ENCODE results near the gene GAB1.

DNA sequence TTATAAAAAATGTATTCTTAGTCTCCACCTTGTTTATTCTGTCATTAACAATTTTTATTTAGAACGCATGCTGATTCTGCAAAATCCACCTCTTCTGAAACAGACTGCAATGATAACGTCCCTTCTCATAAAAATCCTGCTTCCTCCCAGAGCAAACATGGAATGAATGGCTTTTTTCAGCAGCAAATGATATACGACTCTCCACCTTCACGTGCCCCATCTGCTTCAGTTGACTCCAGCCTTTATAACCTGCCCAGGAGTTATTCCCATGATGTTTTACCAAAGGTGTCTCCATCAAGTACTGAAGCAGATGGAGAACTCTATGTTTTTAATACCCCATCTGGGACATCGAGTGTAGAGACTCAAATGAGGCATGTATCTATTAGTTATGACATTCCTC, 101.3 kb downstream of the GAB1 start:
- TF ChIP-seq POLR2A (IDR thresholded peaks at IDR 0.05): no peak
- TF ChIP-seq, protein P1, sequence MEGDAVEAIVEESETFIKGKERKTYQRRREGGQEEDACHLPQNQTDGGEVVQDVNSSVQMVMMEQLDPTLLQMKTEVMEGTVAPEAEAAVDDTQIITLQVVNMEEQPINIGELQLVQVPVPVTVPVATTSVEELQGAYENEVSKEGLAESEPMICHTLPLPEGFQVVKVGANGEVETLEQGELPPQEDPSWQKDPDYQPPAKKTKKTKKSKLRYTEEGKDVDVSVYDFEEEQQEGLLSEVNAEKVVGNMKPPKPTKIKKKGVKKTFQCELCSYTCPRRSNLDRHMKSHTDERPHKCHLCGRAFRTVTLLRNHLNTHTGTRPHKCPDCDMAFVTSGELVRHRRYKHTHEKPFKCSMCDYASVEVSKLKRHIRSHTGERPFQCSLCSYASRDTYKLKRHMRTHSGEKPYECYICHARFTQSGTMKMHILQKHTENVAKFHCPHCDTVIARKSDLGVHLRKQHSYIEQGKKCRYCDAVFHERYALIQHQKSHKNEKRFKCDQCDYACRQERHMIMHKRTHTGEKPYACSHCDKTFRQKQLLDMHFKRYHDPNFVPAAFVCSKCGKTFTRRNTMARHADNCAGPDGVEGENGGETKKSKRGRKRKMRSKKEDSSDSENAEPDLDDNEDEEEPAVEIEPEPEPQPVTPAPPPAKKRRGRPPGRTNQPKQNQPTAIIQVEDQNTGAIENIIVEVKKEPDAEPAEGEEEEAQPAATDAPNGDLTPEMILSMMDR (IDR thresholded peaks at IDR 0.05): no peak
